NCI-H748 (cell line): ENCODE data around the gene ANAPC2.
"Not testable (repeated sequence)": the region's sequence is repeated elsewhere in the genome, so short reads cannot be mapped to it uniquely, and the experiment has no call there.

Experiments
- DNase-seq: peaks from one replicate; lab custom pipeline; 2025; ENCODE audit not compliant: unreplicated experiment; lab: John Stamatoyannopoulos, UW

Gene ANAPC2

GRCh38 chr9:137148242-137148641 is 40.1 kb downstream of the ANAPC2 start:
- DNase-seq: no peak

GRCh38 chr9:137147793-137148160 is 40.6 kb downstream of the ANAPC2 start:
- DNase-seq: no peak

DNA sequence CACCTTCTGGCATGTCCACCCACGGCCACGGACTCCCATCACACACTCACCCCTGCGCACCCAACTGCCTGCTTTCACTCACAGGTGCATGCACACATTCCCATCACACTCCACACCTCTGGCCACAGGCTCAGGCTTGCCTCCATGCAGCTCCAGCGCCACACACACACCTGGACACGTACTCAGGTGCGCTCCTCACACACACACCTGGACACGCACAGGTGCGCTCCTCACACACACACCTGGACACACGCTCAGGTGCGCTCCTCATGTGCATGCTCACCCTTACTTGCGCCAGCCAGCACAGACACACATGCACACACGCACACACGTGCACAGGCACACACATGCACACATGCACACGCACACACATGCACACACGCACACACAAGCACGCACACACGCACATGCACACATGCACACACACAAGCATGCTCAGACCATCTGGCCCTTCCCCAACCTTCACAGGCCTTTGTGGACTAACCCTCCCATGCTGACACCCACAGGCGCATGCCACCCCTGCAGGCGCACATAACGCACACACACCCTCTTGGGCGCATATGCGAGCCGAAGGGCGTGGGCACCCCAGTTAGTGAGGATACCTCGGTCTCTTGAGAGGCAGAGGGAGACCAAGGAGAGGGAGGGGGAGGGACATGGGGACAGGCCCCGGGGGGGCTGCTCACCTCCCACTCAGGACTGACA is 41.1 kb downstream of the ANAPC2 start:
- no peak for DNase-seq

GRCh38 chr9:137146527-137146918 is 41.8 kb downstream of the ANAPC2 start:
- DNase-seq: no peak

GRCh38 chr9:137145731-137146526 is 42.4 kb downstream of the ANAPC2 start:
- DNase-seq: no peak

DNA sequence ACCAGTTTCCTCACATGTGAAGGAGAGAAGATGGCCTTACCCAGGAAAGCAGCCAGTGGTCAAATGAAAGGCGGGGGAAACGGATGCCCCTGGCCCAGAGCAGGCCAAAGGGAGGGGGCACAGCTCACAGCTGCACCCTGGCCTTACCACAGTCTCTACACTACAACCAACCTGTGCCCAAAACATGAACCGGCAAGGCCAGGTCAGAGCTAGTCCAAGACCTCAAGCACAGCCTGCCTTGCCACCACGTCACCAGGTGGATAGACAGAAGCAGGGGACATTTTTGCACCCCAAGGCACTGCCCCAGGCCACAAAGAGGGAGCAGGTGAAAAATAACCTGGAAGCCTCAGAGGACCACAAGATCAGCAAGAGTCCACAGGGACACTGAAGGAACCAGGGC is 44.9 kb downstream of the ANAPC2 start:
- no peak for DNase-seq

DNA sequence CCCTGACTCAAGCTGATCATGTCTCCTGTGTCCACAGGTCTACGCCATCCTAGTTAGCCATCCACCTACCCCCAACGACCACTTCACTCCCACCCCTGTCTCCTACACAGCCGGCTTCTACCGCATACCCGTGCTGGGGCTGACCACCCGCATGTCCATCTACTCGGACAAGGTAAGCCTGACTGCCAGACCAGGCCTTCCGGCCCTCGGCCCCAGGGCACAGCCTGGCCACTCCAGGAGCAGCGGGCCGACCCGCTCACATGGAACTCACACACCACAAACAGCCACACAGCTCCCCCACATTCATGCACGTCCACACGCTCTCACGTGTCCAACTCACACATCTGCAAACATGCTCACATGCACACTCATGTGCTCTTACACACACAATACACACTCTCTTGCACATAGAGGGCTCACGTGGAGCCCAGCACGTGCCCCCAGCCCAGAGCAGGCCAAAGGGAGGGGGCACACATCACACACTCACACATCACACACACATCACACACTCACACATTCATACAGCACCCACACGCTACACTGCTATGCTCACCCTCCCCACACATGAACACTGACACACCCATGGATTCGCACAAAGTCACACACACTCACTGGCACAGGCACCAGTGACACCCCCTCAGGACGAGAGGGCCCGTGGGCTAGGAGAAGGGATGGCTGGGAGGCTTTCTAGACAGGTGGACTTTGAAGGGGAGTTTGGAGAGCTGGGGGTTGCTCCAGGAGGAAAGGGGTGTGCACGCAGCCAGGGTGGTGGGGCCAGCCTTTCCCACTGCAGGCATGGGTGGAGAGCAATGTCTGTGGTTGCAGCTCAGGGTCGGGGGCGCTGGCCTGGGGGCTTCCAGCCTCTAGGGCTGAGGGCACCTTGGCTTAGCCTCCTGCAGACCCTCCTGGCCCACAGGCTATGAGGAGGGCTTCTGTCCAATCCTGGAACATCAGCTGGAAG is 46.1 kb downstream of the ANAPC2 start:
- DNase-seq: no peak

GRCh38 chr9:137141050-137141810 is 47.1 kb downstream of the ANAPC2 start:
- no peak for DNase-seq

GRCh38 chr9:137140151-137141012 is 48.0 kb downstream of the ANAPC2 start:
- no peak for DNase-seq

DNA sequence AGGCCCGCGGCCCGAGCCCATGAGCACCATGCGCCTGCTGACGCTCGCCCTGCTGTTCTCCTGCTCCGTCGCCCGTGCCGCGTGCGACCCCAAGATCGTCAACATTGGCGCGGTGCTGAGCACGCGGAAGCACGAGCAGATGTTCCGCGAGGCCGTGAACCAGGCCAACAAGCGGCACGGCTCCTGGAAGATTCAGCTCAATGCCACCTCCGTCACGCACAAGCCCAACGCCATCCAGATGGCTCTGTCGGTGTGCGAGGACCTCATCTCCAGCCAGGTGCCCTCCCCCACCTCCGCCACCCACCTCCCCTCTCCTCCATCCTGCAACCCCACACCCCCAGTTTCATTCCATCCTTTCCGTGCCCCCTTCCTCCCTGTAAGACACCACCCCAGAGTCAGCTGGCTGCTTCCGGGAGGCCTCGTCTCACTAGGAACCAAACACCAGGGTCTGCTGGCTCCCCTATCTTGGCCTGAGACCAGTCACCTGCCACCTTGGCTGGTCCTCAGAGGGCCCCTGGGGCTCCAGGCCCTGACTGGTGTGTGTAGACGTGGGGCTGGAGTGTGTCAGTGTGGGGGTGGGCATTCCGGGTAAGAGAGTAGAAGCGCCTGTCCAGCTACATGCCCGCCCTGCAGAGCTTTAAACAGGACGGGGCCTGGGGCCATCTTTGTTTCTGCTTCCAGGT is 48.8 kb downstream of the ANAPC2 start:
- DNase-seq: peak; percentile 23

DNA sequence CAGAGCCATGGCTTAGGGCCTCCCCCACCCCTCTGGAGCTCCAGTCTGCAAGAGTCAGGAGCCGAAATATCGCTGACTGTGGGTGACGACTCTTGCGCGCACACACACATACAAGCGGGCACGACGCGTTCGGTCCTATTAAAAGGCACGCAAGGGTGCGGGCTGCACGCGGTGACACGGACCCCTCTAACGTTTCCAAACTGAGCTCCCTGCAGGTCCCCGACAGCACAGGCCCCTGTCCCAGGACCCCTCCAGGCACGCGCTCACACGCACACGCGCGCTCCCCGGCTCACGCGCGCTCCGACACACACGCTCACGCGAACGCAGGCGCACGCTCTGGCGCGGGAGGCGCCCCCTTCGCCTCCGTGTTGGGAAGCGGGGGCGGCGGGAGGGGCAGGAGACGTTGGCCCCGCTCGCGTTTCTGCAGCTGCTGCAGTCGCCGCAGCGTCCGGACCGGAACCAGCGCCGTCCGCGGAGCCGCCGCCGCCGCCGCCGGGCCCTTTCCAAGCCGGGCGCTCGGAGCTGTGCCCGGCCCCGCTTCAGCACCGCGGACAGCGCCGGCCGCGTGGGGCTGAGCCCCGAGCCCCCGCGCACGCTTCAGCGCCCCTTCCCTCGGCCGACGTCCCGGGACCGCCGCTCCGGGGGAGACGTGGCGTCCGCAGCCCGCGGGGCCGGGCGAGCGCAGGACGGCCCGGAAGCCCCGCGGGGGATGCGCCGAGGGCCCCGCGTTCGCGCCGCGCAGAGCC is 49.5 kb downstream of the ANAPC2 start, which contains the start of gene GRIN1:
TSS of gene GRIN1 (plus strand) at position 433 of the 746 bp plus-strand sequence. CDS start 333 bp downstream, outside the sequence.
- peak; percentile 43 for DNase-seq

- DNase-seq: peak; percentile 67
Observed at GRCh38 chr9:137138058-137138721, 50.2 kb downstream of the ANAPC2 start.

DNA sequence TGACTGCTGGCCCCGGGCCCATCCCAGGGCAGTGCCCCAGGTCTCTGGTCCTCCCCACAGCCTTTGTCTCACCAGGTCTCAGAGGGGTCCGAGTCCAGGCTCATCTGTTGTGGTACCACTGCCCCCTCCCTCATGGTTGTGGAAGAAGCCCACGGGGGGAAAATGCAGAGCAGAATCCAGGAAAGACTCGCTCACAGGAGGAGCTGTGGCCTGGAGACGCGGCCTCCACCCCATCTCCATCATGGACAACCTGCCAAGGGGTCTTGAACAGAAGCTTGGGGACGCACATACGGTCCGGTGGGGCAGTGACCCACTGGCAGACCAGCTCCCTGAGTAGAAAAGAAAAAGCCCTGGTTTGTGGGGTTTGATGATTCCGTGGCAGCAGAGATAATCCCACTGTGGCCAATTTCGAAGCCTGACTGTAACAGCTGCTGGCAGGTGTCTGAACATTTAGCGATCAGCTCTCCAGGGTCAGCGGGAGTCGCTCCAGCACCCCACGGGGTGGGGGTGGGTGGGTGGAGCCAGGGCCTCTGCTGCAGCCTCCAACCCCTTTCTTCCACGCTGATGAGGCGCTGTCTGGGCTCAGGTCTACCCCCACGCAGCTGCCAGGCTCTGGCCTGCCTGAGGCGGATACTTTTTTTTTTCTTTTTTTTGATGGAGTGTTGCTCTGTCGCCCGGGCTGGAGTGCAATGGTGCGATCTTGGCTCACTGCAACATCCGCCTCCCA is 51.3 kb downstream of the ANAPC2 start:
- DNase-seq: no peak

GRCh38 chr9:137136261-137136880 is 52.0 kb downstream of the ANAPC2 start:
- DNase-seq: no peak

GRCh38 chr9:137135154-137135553 is 53.2 kb downstream of the ANAPC2 start:
- not testable (repeated sequence) for DNase-seq

- no peak for DNase-seq
Observed at GRCh38 chr9:137134191-137134590, 54.2 kb downstream of the ANAPC2 start.
